Panc1 (cell line): ENCODE measurements around the gene LRP3.

Source experiments
- CTCF ChIP-seq: fragments of 450-650 bp; IDR thresholded peaks from 2 replicates; pipeline ENCODE4 v1.5.1; 2017; ENCODE audit warnings: mild to moderate bottlenecking
- TCF7L2 ChIP-seq: IDR thresholded peaks from 2 replicates; pipeline ENCODE4 v1.6.1; 2011; ENCODE audit warnings: mild to moderate bottlenecking, low read depth, low read length, inconsistent platforms

GRCh38 chr19:33189453-33189852, 4.7 kb upstream of the LRP3 start:
- TF ChIP-seq CTCF (no peak), TCF7L2 (no peak)
